GM10847 (cell line): ENCODE results near the gene PTPRCAP.

Source experiments
- POLR2A ChIP-seq: IDR thresholded peaks from 2 replicates; pipeline ENCODE4 v1.6.1; 2011; ENCODE audit not compliant: insufficient read length; ENCODE audit errors: extremely low read depth

PTPRCAP gene

GRCh38 chr11:67400942-67401494 is 36.5 kb downstream of the PTPRCAP start:
- no peak for TF ChIP-seq POLR2A

- no peak for TF ChIP-seq POLR2A
These were observed 37.1 kb downstream of the PTPRCAP start for GRCh38 chr11:67400251-67400941.

- no peak for TF ChIP-seq POLR2A
These were observed 38.6 kb downstream of the PTPRCAP start for GRCh38 chr11:67398661-67399563.

- no peak for TF ChIP-seq POLR2A
These were observed 39.4 kb downstream of the PTPRCAP start for GRCh38 chr11:67397986-67398660.

- TF ChIP-seq POLR2A, result no peak
These were observed 39.9 kb downstream of the PTPRCAP start for GRCh38 chr11:67397536-67397935.

GRCh38 chr11:67396587-67397389 is 40.7 kb downstream of the PTPRCAP start:
- no peak for TF ChIP-seq POLR2A

- TF ChIP-seq POLR2A, result no peak
These were observed 41.3 kb downstream of the PTPRCAP start for GRCh38 chr11:67396259-67396581.

- no peak for TF ChIP-seq POLR2A
These were observed 41.8 kb downstream of the PTPRCAP start for GRCh38 chr11:67395555-67396258.

- no peak for TF ChIP-seq POLR2A
These were observed 43.5 kb downstream of the PTPRCAP start for GRCh38 chr11:67393990-67394389.

- no peak for TF ChIP-seq POLR2A
These were observed 44.0 kb downstream of the PTPRCAP start for GRCh38 chr11:67393437-67393836.

GRCh38 chr11:67392183-67392715 is 45.2 kb downstream of the PTPRCAP start:
- TF ChIP-seq POLR2A, result no peak

GRCh38 chr11:67391304-67392182 is 45.9 kb downstream of the PTPRCAP start, which contains the start of gene RAD9A:
TSS of gene RAD9A (plus strand) at chr11:67391986. CDS start at chr11:67392045, 59 bp downstream.
- TF ChIP-seq POLR2A, result peak; percentile 53

GRCh38 chr11:67390947-67391303 is 46.6 kb downstream of the PTPRCAP start:
- no peak for TF ChIP-seq POLR2A
